CD4-positive, alpha-beta T cell treated with Interleukin-4 for 4 hours (primary cell): ENCODE data around the gene ATP23.

Experiments
- DNase-seq: peaks from one replicate; pipeline ENCODE4 v3.0.0-alpha.2; 2020

Gene ATP23

GRCh38 chr12:57941165-57941894 lies at the start of gene ATP23:
ATP23 (plus strand) TSS chr12:57941567; CDS start chr12:57941702, 135 bp downstream.
- peak; percentile 93 for DNase-seq

GRCh38 chr12:57892232-57892972 lies 49.0 kb upstream of the ATP23 start:
- no peak for DNase-seq

- no peak for DNase-seq
Measured at GRCh38 chr12:57893431-57894353, 47.7 kb upstream of the ATP23 start.

- DNase-seq: no peak
Measured at GRCh38 chr12:57894399-57895292, 46.7 kb upstream of the ATP23 start.

GRCh38 chr12:57895389-57896114 lies 45.8 kb upstream of the ATP23 start:
- no peak for DNase-seq

- DNase-seq: no peak
Measured at GRCh38 chr12:57896115-57896433, 45.3 kb upstream of the ATP23 start.

GRCh38 chr12:57896434-57897201 lies 44.7 kb upstream of the ATP23 start:
- peak; percentile 17 for DNase-seq

GRCh38 chr12:57897286-57897974 lies 43.9 kb upstream of the ATP23 start:
- DNase-seq: peak; percentile 11

- peak; percentile 25 for DNase-seq
Measured at GRCh38 chr12:57898308-57898970, 42.9 kb upstream of the ATP23 start.

- DNase-seq: peak; percentile 92
Measured at GRCh38 chr12:57899010-57899662, 42.2 kb upstream of the ATP23 start.

- no peak for DNase-seq
Measured at GRCh38 chr12:57902478-57902969, 38.8 kb upstream of the ATP23 start.

GRCh38 chr12:57904426-57904825 lies 36.9 kb upstream of the ATP23 start:
- DNase-seq: no peak

- peak; percentile 81 for DNase-seq
Measured at GRCh38 chr12:57904848-57905811, 36.2 kb upstream of the ATP23 start.

- no peak for DNase-seq
Measured at GRCh38 chr12:57905812-57906475, 35.4 kb upstream of the ATP23 start.

GRCh38 chr12:57906821-57907220 lies 34.5 kb upstream of the ATP23 start:
- no peak for DNase-seq

GRCh38 chr12:57907281-57907680 lies 34.1 kb upstream of the ATP23 start:
- DNase-seq: no peak

- DNase-seq: no peak
Measured at GRCh38 chr12:57908511-57908910, 32.9 kb upstream of the ATP23 start.
